GM21381 (cell line): Measurements from ENCODE around the gene DIP2C.
"Not testable (repeated sequence)": the region's sequence is repeated elsewhere in the genome, so short reads cannot be mapped to it uniquely, and the experiment has no call there.

Source experiments
- ATAC-seq: cut with Tn5 transposase; IDR thresholded peaks from one replicate; pipeline ENCODE4 v1.9.1; 2021; ENCODE audit warnings: mild to moderate bottlenecking, moderate library complexity; ENCODE audit not compliant: unreplicated experiment

The DIP2C gene

DNA sequence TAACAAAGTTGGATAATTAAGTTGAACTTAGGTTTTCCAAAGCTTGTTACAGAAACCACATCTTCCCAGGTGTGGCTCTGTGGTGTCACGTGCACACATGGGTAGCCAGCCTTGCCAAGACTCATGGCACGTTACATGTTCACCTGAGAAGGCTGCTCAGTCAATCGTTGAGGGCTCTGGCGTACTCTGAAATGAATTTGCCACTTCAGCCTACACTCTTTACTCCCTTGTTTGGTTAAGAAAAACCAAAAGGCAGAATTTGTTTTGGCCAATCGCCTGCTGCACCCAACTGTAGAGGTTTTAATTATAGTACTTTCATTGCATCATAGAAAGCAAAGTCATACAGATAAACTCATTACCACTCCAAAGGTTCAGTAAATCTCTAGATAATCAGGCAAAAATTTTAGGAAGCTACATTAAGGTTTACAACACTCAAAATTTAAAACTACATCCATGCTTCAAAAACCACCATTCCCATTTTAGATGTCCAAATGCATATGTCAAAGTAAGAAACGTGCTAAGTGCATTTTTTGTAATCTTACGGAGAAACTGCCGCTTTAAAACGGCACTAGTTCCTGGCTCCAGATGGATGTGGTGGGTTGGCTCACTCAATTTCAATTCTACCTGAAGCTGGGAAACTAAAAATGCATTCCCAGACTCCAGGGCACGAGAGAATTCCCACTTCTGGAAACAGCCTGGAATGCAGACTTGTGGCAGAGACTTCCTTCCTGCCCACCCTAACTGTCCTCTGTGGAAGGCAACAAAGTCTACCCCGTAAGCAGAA, 88.4 kb downstream of the DIP2C start:
- no peak for ATAC-seq

GRCh38 chr10:600234-600633, 89.2 kb downstream of the DIP2C start:
- ATAC-seq, result no peak

GRCh38 chr10:599767-600166, 89.7 kb downstream of the DIP2C start:
- no peak for ATAC-seq

DNA sequence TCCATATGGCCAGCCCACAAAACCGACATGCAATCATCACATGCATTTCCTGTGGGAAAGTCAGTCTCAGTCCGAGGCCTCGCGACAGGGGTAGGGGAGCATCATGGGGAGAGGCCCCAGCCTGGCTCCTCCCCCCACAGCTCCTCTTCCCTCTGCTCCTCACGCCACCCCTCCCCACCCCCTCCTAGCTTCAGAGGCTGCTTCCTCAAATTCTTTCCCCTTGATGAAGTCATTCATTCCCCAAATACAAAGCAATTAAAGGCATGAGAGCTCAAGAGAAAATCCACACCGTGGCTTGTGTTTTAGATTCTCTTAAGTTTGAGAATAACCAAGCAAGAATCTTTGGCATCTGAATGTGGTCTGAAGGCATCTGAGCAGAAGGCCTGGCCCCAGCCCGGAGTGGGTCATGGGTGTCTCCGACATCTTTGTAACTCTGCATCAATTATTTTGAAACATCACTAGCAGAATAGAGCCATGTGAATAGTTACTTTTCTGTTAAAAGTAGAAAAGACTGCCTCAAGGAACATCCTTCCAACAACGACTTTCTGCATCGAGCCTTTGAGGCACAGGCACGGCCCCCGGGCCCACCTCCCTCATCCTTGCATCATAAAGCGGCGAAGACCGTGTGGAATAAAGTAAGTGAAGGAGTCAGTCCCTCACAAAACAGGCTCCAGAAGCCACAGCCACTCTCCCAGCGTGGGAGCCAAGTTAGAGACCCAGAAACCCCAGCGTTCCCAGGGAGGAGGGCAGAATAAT, 90.9 kb downstream of the DIP2C start:
- no peak for ATAC-seq

GRCh38 chr10:597976-598375, 91.5 kb downstream of the DIP2C start:
- ATAC-seq, result no peak

DNA sequence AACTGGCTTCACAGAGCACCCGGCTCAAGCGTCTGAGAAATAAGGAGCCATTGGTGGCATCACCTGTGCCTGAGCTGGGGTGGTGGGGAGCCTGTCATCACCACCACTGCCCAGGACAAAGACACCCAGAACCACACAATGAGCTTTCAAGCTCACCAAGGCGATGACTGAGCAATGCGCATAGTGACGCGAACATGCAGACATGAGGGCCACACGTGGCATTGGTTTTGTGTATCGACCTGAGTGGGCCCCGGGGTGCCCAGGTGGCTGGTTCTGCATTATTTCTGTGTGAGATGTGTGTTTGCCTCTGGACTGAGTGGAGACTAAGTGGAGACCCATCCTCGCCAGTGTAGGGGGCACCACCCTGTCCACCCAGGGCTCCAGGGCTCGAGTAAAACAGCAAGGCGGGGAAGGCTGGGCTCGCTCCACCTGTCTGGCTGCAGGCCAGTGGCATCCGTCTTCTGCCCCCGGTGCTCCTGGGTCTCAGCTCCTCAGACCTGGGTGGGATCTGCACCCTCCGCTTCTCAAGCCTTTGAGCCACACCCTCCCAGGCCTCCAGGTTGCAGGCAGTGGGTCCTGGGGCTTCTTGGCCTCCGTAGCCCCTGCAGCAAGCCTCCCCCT, 92.6 kb downstream of the DIP2C start:
- ATAC-seq, result no peak

DNA sequence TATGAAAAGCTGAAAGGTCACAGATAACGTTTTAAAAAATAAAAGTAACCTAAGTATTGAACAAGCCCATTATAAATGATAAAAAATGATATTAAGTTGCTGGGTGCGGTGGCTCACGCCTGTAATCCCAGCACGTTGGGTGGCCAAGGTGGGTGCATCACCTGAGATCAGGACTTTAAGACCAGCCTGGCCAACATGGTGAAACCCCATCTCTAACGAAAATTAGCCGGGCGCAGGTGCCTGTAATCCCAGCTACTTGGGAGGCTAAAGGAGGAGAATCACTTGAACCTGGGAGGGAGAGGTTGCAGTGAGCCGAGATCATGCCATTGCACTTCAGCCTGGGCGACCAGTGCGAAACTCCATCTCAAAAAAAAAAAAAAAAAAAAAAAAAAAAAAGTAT, 93.3 kb downstream of the DIP2C start:
- not testable (repeated sequence) for ATAC-seq

- ATAC-seq, result no peak
Measured at GRCh38 chr10:595473-595872, 94.0 kb downstream of the DIP2C start.

DNA sequence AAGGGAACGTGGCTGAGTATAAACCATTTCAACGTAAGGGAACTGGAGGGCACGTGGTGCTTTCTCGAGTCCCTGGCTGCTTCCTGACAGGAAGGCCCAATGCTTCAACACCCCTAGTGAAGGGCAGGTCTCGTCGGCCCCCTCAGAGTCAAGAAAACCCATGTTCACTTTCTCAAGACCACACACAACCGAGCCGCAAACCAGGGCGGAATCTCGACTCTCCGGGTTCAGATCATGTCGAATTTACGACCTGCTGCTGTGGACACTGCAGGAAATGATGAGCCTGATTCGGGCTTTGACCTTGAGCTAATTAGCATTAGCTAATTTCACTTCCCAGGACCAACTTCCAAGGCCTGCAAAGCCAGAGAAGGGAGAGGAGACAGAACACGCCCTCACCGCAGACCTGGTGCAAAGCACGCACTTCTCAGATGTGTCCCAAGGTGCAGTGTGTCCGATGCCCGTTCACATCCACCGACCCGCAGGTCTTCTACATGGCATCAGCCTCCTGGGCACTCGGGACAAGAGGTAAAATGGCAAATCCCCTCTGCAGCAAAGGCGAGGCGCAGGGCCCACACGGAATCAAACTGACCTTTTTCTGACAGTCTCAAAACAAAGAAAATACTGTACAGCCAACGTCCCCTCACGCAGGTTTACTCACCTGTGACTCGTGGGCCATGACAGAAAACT, 94.7 kb downstream of the DIP2C start:
- no peak for ATAC-seq

GRCh38 chr10:593901-594457, 95.5 kb downstream of the DIP2C start:
- ATAC-seq, result no peak

GRCh38 chr10:593421-593820, 96.0 kb downstream of the DIP2C start:
- ATAC-seq, result no peak

GRCh38 chr10:593016-593415, 96.5 kb downstream of the DIP2C start:
- no peak for ATAC-seq

GRCh38 chr10:591646-592045, 97.8 kb downstream of the DIP2C start:
- no peak for ATAC-seq

GRCh38 chr10:590721-591120, 98.7 kb downstream of the DIP2C start:
- no peak for ATAC-seq

DNA sequence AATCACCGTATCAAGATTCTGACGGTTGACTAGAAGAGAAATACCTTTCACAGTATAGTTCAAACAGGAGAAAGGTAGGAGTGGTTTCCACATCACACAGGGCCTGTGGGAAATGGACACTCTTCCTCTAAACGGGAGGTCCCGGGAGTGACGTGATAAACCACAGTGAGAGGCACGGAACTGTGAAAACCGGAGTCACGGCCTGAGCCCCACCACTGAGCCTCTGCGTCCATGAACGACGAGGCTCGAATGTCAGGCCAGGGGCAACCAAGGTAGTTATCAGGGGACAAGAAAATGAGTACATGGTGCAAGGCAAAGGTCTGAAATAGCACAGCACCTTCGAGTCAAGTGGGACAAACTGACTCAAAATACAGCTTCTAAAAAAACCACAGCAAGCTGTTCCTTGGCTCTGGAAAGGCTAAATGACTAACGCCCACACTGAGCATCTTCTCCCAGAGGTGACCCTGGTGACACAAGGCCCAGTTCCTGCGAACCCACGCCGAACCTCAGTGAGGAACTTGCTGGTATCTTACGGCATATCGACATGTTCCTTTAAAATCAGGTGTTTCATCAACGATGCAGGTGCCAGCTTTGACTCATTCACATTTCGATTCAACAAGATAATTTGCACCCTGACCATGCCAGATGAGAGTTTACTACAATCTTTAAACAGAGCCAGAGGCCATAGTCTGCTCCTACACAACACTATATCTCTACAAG, 99.3 kb downstream of the DIP2C start:
- no peak for ATAC-seq

DNA sequence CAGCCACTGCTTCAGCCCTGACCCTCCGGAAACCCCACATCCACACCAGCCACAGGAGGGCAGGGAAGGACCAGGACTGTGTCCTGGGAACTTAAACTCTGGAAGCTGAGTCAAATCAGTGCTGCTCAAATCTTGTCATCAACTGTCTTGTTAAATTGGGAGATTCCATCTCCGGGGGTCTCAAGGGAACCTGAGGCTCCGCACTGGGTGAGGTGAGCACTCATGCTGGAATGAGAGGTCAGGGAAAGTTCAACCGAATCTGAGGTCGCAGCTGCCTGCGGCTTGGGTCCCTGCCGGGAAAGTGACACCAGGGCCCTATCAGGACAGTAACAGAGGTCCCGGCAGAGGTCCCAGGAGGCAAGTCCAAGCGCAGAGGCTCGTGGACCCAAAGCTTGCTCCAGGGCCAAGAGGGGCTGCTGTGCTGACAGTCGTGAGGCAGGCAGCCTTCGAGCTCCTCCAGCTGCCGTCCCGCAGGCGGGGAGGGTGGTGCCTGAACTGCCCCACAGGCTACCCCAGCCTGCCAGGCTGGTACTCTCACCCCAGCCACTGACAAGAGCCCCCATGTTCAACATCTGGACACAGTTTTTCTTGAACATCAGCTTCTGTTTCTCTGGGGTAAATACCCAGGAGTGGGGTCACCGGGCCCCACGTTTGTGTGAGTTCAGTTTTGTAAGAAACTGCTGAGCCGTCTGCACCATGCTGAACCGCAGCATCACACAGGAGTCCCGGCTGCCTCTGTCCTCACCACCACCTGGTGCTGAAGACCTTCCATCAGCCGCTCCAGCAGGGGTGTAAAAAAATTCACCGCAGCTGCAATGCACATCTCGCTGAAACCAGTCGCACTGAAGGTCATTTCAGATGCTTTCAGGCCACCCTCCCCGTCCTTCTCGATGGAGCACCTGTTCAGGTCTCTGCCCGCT, 101.0 kb downstream of the DIP2C start:
- no peak for ATAC-seq

DNA sequence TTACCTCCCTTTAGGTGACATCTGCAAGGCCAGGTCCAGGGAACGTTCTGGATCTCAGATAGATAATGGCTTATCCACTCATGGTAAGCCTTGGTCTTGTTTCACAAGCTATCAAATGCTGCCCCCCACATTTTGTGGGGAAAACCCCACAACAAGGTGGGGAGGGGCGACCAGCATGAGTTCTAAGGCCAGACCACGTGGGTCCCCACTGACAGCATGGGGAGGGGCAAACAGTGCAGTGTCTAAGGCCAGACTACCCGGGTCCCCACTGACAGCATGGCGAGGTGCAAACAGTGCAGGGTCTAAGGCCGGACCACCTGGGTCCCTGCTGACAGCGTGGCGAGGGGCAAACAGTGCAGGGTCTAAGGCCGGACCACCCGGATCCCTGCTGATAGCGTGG, 102.8 kb downstream of the DIP2C start:
- no peak for ATAC-seq

- no peak for ATAC-seq
Measured at GRCh38 chr10:586151-586550, 103.3 kb downstream of the DIP2C start.

DNA sequence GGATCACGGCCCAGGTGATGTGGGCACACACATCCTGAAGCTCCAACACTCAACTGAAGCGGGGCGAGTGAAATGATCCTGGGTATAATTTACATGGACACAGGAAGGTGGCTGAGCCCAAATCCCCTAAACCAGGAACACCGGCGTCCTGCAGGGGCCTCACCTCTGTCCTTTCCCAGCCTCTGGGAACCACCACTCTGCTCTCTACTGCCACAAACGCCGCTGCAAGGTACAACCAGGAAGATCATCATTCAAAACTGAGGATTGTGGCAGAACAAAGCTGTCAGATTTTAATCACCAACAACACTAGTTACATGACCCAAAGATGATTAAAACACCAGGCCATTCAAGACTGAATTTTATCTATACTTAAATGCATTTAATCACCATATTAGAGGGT, 104.0 kb downstream of the DIP2C start:
- ATAC-seq, result no peak
